ENCODE measurements around the gene SMCO3. TPM values are rescaled to one million over a fixed set of nuclear protein-coding genes. Genes with fewer than 3 reads are reported as not detected.

SMCO3 gene
- total and polyA plus RNA-seq, 7 donors: 0.04 to 0.05 TPM; not detected in 5

- Histone ChIP-seq H3K4me3 (no peak overlapping the region), H3K9me3 (no peaks in the 10 kb centered on the region), H3K36me3 (ENCODE audit: insufficient read depth in 1 of 2, low read depth in 1 of 2) (no peaks in the 10 kb centered on the region), H3K27ac (peak overlapping the region; percentile 19), H3K27me3 (ENCODE audit: insufficient read depth in 3 of 3, low read length in 2 of 3) (no peaks in the 10 kb centered on the region), H3K4me1 (peaks cover 25% of the 10 kb centered on the region)
- intact Hi-C loops (cut with DNase I): no loop called here
- 64 to 80% (median 74%) methylated on average over 7 of the region's 7 CpGs for WGBS, 3 donors
- no peak for TF ChIP-seq CTCF (IDR thresholded peaks at IDR 0.05)
- DNase-seq (no peak), ATAC-seq (peak; percentile 78 to 92 (median 89))
These were observed 22.6 kb upstream of the SMCO3 start for GRCh38 chr12:14836336-14837210.

GRCh38 chr12:14834509-14834908 is 20.5 kb upstream of the SMCO3 start:
- Histone ChIP-seq H3K9me3 (no peaks in the 10 kb centered on the region), H3K4me1 (peaks cover 16% of the 10 kb centered on the region), H3K36me3 (ENCODE audit: insufficient read depth in 1 of 2, low read depth in 1 of 2) (no peaks in the 10 kb centered on the region), H3K27ac (no peak overlapping the region), H3K27me3 (ENCODE audit: insufficient read depth in 3 of 3, low read length in 2 of 3) (no peaks in the 10 kb centered on the region), H3K4me3 (no peak overlapping the region)
- TF ChIP-seq CTCF (IDR thresholded peaks at IDR 0.05): no peak
- ATAC-seq: no peak
- intact Hi-C loops (cut with DNase I): no loop called here
- no peak for DNase-seq

- 10 to 21% (median 20%) methylated on average over 1 of the region's 1 CpG for WGBS, 3 donors
- Histone ChIP-seq H3K4me1 (peaks cover 16% of the 10 kb centered on the region), H3K27me3 (ENCODE audit: insufficient read depth in 3 of 3, low read length in 2 of 3) (no peaks in the 10 kb centered on the region), H3K36me3 (ENCODE audit: insufficient read depth in 1 of 2, low read depth in 1 of 2) (no peaks in the 10 kb centered on the region), H3K27ac (no peak overlapping the region), H3K4me3 (no peak overlapping the region), H3K9me3 (no peaks in the 10 kb centered on the region)
- intact Hi-C loops (cut with DNase I): no loop called here
- DNase-seq: no peak
- peak in 2 of 4 donors; percentile 46 to 53 for ATAC-seq
- no peak for TF ChIP-seq CTCF (IDR thresholded peaks at IDR 0.05)
These were observed 20.0 kb upstream of the SMCO3 start for GRCh38 chr12:14833952-14834351.

GRCh38 chr12:14833336-14833735 is 19.4 kb upstream of the SMCO3 start:
- Histone ChIP-seq H3K27ac (no peak overlapping the region), H3K36me3 (ENCODE audit: insufficient read depth in 1 of 2, low read depth in 1 of 2) (no peaks in the 10 kb centered on the region), H3K4me3 (no peak overlapping the region), H3K9me3 (no peaks in the 10 kb centered on the region), H3K27me3 (ENCODE audit: insufficient read depth in 3 of 3, low read length in 2 of 3) (no peaks in the 10 kb centered on the region), H3K4me1 (peaks cover 16% of the 10 kb centered on the region)
- no peak for TF ChIP-seq CTCF (IDR thresholded peaks at IDR 0.05)
- intact Hi-C loops (cut with DNase I): no loop called here
- 87 to 92% (median 90%) methylated on average over 3 of the region's 3 CpGs for WGBS, 3 donors
- DNase-seq (no peak), ATAC-seq (no peak)

- TF ChIP-seq CTCF (IDR thresholded peaks at IDR 0.05): no peak
- no peak for ATAC-seq
- H3K27ac ChIP-seq: no peak overlapping the region
These were observed 14.9 kb upstream of the SMCO3 start for GRCh38 chr12:14828892-14829291.

More at GRCh38 chr12:14828892-14829291, 14.9 kb upstream of the SMCO3 start:
- intact Hi-C loops (cut with DNase I): no loop called here
- no peaks in the 10 kb centered on the region for H3K4me1 ChIP-seq
- H3K27me3 ChIP-seq (ENCODE audit: insufficient read depth in 3 of 3, low read length in 2 of 3): no peaks in the 10 kb centered on the region
- DNase-seq: no peak
- H3K4me3 ChIP-seq: no peak overlapping the region
- H3K9me3 ChIP-seq: no peaks in the 10 kb centered on the region
- no peaks in the 10 kb centered on the region for H3K36me3 ChIP-seq (ENCODE audit: insufficient read depth in 1 of 2, low read depth in 1 of 2)

All from psoas muscle (tissue), 8 donors.